Measurements from ENCODE around the gene SP1. TPM values are rescaled to one million over a fixed set of nuclear protein-coding genes. Genes with fewer than 3 reads are reported as not detected.

Gene SP1
- total and polyA plus RNA-seq, 9 of the 15 experiments (the other 6 are each of a cell fraction or from before 2014, with no cell fraction given): 8.0 to 65.5 (median 41.6) TPM

DNA sequence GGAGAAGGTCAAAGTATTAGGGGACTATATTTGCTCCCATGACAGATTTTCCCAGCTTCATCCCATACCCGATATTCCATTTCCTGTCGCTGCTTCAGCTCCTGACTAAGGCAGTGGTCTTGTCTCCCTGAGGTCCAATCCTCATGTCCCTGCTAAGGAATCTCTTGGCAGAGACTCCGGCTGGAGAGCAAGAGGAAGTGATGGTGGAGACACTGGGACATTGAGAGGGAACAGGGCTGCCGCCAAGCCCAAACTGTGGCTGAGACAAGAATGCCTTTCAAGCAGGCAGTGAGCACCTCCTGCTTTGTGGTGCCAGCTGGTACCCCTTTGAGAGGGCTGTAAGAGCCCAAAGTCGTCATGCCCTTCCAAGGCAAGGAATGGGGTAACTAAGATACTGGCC is 49.3 kb upstream of the SP1 start:
- peaks cover 2 to 25% of the 10 kb centered on the region in 2 experiments; a peak in 4 of 5 replicates for H3K4me1 ChIP-seq (replicated peaks in 1 of 2; ENCODE audit: control insufficient read depth in 2 of 2, insufficient read depth in 2 of 2, low read length in 2 of 2)
- H3K79me2 ChIP-seq (ENCODE audit: control insufficient read depth, insufficient read depth, low read length): no peaks in the 10 kb centered on the region
- POLR2A ChIA-PET: interaction anchor here (0.9 to 1.0 kb wide), 2 partner anchors 9 to 14 kb away, joined by 3 read pairs; partner anchors contain the start of gene AAAS
- in situ Hi-C loops (cut with MboI): no loop called here
- no peaks in the 10 kb centered on the region for H3K9me3 ChIP-seq (replicated peaks; ENCODE audit: control insufficient read depth, insufficient read depth, low read depth, low read length)
- DNase-seq (ENCODE audit: extremely low read depth in 1 of 4, low spot score in 3 of 4) (no peak), ATAC-seq (no peak), FAIRE-seq (no peak)
- no peak overlapping the region for H2AFZ ChIP-seq (ENCODE audit: low read depth, low read length)
- H3K4me2 ChIP-seq (ENCODE audit: insufficient read depth, low read length): no peak overlapping the region
- H3K36me3 ChIP-seq (ENCODE audit: control insufficient read depth, insufficient read depth, low read length): no peaks in the 10 kb centered on the region
- no peak overlapping the region for H3K27ac ChIP-seq (ENCODE audit: extremely low read depth, low read depth, low read length)
- no TSS peak for BruUV-seq (replicated peaks)
- H3K9me1 ChIP-seq (ENCODE audit: control insufficient read depth, insufficient read depth, low read length): no peaks in the 10 kb centered on the region
- no peaks in the 10 kb centered on the region for H3K27me3 ChIP-seq (ENCODE audit: control insufficient read depth in 2 of 2, insufficient read depth in 2 of 2, low read length in 2 of 2)
- WGBS (ENCODE audit: insufficient coverage, low coverage, missing lambda C conversion rate): 41% methylated on average over 5 of the region's 5 CpGs
- H3K9ac ChIP-seq (ENCODE audit: insufficient read depth in 1 of 2, low read depth in 2 of 2, low read length in 2 of 2): no peak overlapping the region
- TF ChIP-seq, protein P1, sequence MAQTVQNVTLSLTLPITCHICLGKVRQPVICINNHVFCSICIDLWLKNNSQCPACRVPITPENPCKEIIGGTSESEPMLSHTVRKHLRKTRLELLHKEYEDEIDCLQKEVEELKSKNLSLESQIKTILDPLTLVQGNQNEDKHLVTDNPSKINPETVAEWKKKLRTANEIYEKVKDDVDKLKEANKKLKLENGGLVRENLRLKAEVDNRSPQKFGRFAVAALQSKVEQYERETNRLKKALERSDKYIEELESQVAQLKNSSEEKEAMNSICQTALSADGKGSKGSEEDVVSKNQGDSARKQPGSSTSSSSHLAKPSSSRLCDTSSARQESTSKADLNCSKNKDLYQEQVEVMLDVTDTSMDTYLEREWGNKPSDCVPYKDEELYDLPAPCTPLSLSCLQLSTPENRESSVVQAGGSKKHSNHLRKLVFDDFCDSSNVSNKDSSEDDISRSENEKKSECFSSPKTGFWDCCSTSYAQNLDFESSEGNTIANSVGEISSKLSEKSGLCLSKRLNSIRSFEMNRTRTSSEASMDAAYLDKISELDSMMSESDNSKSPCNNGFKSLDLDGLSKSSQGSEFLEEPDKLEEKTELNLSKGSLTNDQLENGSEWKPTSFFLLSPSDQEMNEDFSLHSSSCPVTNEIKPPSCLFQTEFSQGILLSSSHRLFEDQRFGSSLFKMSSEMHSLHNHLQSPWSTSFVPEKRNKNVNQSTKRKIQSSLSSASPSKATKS (CRISPR knock-in tag; IDR thresholded peaks at IDR 0.05): no peak
- TF ChIP-seq RFX7 (CRISPR knock-in tag; IDR thresholded peaks at IDR 0.05) (no peak), ZNF134 (CRISPR knock-in tag; conservative IDR thresholded peaks at IDR 0.05) (no peak), ZNF586 (CRISPR knock-in tag; conservative IDR thresholded peaks at IDR 0.05) (no peak), PTTG1 (tag; IDR thresholded peaks at IDR 0.05; ENCODE audit: low read depth) (no peak), MAFG (tag; conservative IDR thresholded peaks at IDR 0.05) (no peak), CAMTA2 (CRISPR knock-in tag; conservative IDR thresholded peaks at IDR 0.05) (no peak), MIER1 (IDR thresholded peaks at IDR 0.05; ENCODE audit: low read depth) (no peak), BRCA1 (IDR thresholded peaks at IDR 0.05) (no peak), BRCA1 (CRISPR knock-in tag; IDR thresholded peaks at IDR 0.05) (no peak), ZNF184 (CRISPR knock-in tag; IDR thresholded peaks at IDR 0.05) (no peak), ZNF444 (CRISPR knock-in tag; IDR thresholded peaks at IDR 0.05) (no peak)
- TF ChIP-seq, protein P2, sequence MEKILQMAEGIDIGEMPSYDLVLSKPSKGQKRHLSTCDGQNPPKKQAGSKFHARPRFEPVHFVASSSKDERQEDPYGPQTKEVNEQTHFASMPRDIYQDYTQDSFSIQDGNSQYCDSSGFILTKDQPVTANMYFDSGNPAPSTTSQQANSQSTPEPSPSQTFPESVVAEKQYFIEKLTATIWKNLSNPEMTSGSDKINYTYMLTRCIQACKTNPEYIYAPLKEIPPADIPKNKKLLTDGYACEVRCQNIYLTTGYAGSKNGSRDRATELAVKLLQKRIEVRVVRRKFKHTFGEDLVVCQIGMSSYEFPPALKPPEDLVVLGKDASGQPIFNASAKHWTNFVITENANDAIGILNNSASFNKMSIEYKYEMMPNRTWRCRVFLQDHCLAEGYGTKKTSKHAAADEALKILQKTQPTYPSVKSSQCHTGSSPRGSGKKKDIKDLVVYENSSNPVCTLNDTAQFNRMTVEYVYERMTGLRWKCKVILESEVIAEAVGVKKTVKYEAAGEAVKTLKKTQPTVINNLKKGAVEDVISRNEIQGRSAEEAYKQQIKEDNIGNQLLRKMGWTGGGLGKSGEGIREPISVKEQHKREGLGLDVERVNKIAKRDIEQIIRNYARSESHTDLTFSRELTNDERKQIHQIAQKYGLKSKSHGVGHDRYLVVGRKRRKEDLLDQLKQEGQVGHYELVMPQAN (IDR thresholded peaks at IDR 0.05; ENCODE audit: borderline replicate concordance): no peak
- TF ChIP-seq, protein P3, sequence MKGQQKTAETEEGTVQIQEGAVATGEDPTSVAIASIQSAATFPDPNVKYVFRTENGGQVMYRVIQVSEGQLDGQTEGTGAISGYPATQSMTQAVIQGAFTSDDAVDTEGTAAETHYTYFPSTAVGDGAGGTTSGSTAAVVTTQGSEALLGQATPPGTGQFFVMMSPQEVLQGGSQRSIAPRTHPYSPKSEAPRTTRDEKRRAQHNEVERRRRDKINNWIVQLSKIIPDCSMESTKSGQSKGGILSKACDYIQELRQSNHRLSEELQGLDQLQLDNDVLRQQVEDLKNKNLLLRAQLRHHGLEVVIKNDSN (CRISPR knock-in tag; IDR thresholded peaks at IDR 0.05): no peak
- TF ChIP-seq, protein P4, sequence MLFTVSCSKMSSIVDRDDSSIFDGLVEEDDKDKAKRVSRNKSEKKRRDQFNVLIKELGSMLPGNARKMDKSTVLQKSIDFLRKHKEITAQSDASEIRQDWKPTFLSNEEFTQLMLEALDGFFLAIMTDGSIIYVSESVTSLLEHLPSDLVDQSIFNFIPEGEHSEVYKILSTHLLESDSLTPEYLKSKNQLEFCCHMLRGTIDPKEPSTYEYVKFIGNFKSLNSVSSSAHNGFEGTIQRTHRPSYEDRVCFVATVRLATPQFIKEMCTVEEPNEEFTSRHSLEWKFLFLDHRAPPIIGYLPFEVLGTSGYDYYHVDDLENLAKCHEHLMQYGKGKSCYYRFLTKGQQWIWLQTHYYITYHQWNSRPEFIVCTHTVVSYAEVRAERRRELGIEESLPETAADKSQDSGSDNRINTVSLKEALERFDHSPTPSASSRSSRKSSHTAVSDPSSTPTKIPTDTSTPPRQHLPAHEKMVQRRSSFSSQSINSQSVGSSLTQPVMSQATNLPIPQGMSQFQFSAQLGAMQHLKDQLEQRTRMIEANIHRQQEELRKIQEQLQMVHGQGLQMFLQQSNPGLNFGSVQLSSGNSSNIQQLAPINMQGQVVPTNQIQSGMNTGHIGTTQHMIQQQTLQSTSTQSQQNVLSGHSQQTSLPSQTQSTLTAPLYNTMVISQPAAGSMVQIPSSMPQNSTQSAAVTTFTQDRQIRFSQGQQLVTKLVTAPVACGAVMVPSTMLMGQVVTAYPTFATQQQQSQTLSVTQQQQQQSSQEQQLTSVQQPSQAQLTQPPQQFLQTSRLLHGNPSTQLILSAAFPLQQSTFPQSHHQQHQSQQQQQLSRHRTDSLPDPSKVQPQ (CRISPR knock-in tag; IDR thresholded peaks at IDR 0.05; ENCODE audit: borderline replicate concordance): no peak
- CTCF ChIA-PET (ENCODE audit: low intra/inter-chr PET ratio): no interaction called here
- no peak overlapping the region for H3K4me3 ChIP-seq
- intact Hi-C loops (cut with micrococcal nuclease): no loop called here
- no peaks in the 10 kb centered on the region for H4K20me1 ChIP-seq (replicated peaks; ENCODE audit: control insufficient read depth, insufficient read depth, low read length)
